Measurements from ENCODE around the gene ZFPM1.

ZFPM1 gene

GRCh38 chr16:88419790-88420189 lies 33.3 kb upstream of the ZFPM1 start:
- peaks cover 6% of the 10 kb centered on the region for H3K4me1 ChIP-seq (ENCODE audit: insufficient read depth, insufficient read length)
- no peaks in the 10 kb centered on the region for H3K36me3 ChIP-seq (ENCODE audit: insufficient read depth, insufficient read length, low read length)
- H3K9me3 ChIP-seq (ENCODE audit: insufficient read depth, low read length) = no peaks in the 10 kb centered on the region
- H3K9ac ChIP-seq (ENCODE audit: insufficient read length, low read depth) = no peak overlapping the region
- DNase-seq (ENCODE audit: low read depth, low spot score) = no peak
- H3K27me3 ChIP-seq (ENCODE audit: insufficient read depth, insufficient read length) = no peaks in the 10 kb centered on the region
- TF ChIP-seq YY1 (IDR thresholded peaks at IDR 0.05; ENCODE audit: insufficient read depth, insufficient read length) (no peak), ZNF274 (IDR thresholded peaks at IDR 0.05; ENCODE audit: low read depth, low read length) (no peak), SUZ12 (IDR thresholded peaks at IDR 0.05; ENCODE audit: extremely low read depth, insufficient read depth, insufficient read length) (no peak)
- H3K4me3 ChIP-seq (ENCODE audit: insufficient read length, low read depth) = no peak overlapping the region

GRCh38 chr16:88420496-88420895 lies 32.6 kb upstream of the ZFPM1 start:
- no peak for DNase-seq (ENCODE audit: low read depth, low spot score)
- Histone ChIP-seq H3K36me3 (ENCODE audit: insufficient read depth, insufficient read length, low read length) (peaks cover 3% of the 10 kb centered on the region), H3K9me3 (ENCODE audit: insufficient read depth, low read length) (no peaks in the 10 kb centered on the region), H3K4me3 (ENCODE audit: insufficient read length, low read depth) (no peak overlapping the region), H3K9ac (ENCODE audit: insufficient read length, low read depth) (peak overlapping the region; percentile 32), H3K27me3 (ENCODE audit: insufficient read depth, insufficient read length) (no peaks in the 10 kb centered on the region), H3K4me1 (ENCODE audit: insufficient read depth, insufficient read length) (peaks cover 4% of the 10 kb centered on the region)
- TF ChIP-seq YY1 (IDR thresholded peaks at IDR 0.05; ENCODE audit: insufficient read depth, insufficient read length) (no peak), ZNF274 (IDR thresholded peaks at IDR 0.05; ENCODE audit: low read depth, low read length) (no peak), SUZ12 (IDR thresholded peaks at IDR 0.05; ENCODE audit: extremely low read depth, insufficient read depth, insufficient read length) (no peak)

GRCh38 chr16:88421301-88421700 lies 31.8 kb upstream of the ZFPM1 start:
- no peak overlapping the region for H3K9ac ChIP-seq (ENCODE audit: insufficient read length, low read depth)
- no peak overlapping the region for H3K4me3 ChIP-seq (ENCODE audit: insufficient read length, low read depth)
- no peak for DNase-seq (ENCODE audit: low read depth, low spot score)
- H3K9me3 ChIP-seq (ENCODE audit: insufficient read depth, low read length) = no peaks in the 10 kb centered on the region
- peaks cover 6% of the 10 kb centered on the region for H3K36me3 ChIP-seq (ENCODE audit: insufficient read depth, insufficient read length, low read length)
- TF ChIP-seq ZNF274 (IDR thresholded peaks at IDR 0.05; ENCODE audit: low read depth, low read length) = no peak
- no peak for TF ChIP-seq SUZ12 (IDR thresholded peaks at IDR 0.05; ENCODE audit: extremely low read depth, insufficient read depth, insufficient read length)
- TF ChIP-seq YY1 (IDR thresholded peaks at IDR 0.05; ENCODE audit: insufficient read depth, insufficient read length) = no peak
- H3K4me1 ChIP-seq (ENCODE audit: insufficient read depth, insufficient read length) = peaks cover 4% of the 10 kb centered on the region
- H3K27me3 ChIP-seq (ENCODE audit: insufficient read depth, insufficient read length) = no peaks in the 10 kb centered on the region

- no peak for DNase-seq (ENCODE audit: low read depth, low spot score)
- H3K27me3 ChIP-seq (ENCODE audit: insufficient read depth, insufficient read length) = no peaks in the 10 kb centered on the region
- H3K4me1 ChIP-seq (ENCODE audit: insufficient read depth, insufficient read length) = peaks cover 4% of the 10 kb centered on the region
- TF ChIP-seq ZNF274 (IDR thresholded peaks at IDR 0.05; ENCODE audit: low read depth, low read length) (no peak), YY1 (IDR thresholded peaks at IDR 0.05; ENCODE audit: insufficient read depth, insufficient read length) (no peak), SUZ12 (IDR thresholded peaks at IDR 0.05; ENCODE audit: extremely low read depth, insufficient read depth, insufficient read length) (no peak)
- H3K9ac ChIP-seq (ENCODE audit: insufficient read length, low read depth) = no peak overlapping the region
- H3K36me3 ChIP-seq (ENCODE audit: insufficient read depth, insufficient read length, low read length) = peaks cover 6% of the 10 kb centered on the region
- H3K9me3 ChIP-seq (ENCODE audit: insufficient read depth, low read length) = no peaks in the 10 kb centered on the region
- no peak overlapping the region for H3K4me3 ChIP-seq (ENCODE audit: insufficient read length, low read depth)
Measured at GRCh38 chr16:88421871-88422433, 31.1 kb upstream of the ZFPM1 start.

- Histone ChIP-seq H3K4me3 (ENCODE audit: insufficient read length, low read depth) (no peak overlapping the region), H3K9me3 (ENCODE audit: insufficient read depth, low read length) (no peaks in the 10 kb centered on the region), H3K9ac (ENCODE audit: insufficient read length, low read depth) (no peak overlapping the region), H3K27me3 (ENCODE audit: insufficient read depth, insufficient read length) (no peaks in the 10 kb centered on the region), H3K36me3 (ENCODE audit: insufficient read depth, insufficient read length, low read length) (peaks cover 6% of the 10 kb centered on the region), H3K4me1 (ENCODE audit: insufficient read depth, insufficient read length) (peaks cover 4% of the 10 kb centered on the region)
- no peak for TF ChIP-seq YY1 (IDR thresholded peaks at IDR 0.05; ENCODE audit: insufficient read depth, insufficient read length)
- no peak for TF ChIP-seq SUZ12 (IDR thresholded peaks at IDR 0.05; ENCODE audit: extremely low read depth, insufficient read depth, insufficient read length)
- no peak for TF ChIP-seq ZNF274 (IDR thresholded peaks at IDR 0.05; ENCODE audit: low read depth, low read length)
- DNase-seq (ENCODE audit: low read depth, low spot score) = no peak
Measured at GRCh38 chr16:88422733-88423447, 30.2 kb upstream of the ZFPM1 start.

GRCh38 chr16:88423448-88423850 lies 29.6 kb upstream of the ZFPM1 start:
- Histone ChIP-seq H3K4me3 (ENCODE audit: insufficient read length, low read depth) (no peak overlapping the region), H3K9me3 (ENCODE audit: insufficient read depth, low read length) (no peaks in the 10 kb centered on the region), H3K4me1 (ENCODE audit: insufficient read depth, insufficient read length) (peaks cover 4% of the 10 kb centered on the region), H3K27me3 (ENCODE audit: insufficient read depth, insufficient read length) (no peaks in the 10 kb centered on the region), H3K36me3 (ENCODE audit: insufficient read depth, insufficient read length, low read length) (peaks cover 6% of the 10 kb centered on the region), H3K9ac (ENCODE audit: insufficient read length, low read depth) (no peak overlapping the region)
- TF ChIP-seq ZNF274 (IDR thresholded peaks at IDR 0.05; ENCODE audit: low read depth, low read length) (no peak), SUZ12 (IDR thresholded peaks at IDR 0.05; ENCODE audit: extremely low read depth, insufficient read depth, insufficient read length) (no peak), YY1 (IDR thresholded peaks at IDR 0.05; ENCODE audit: insufficient read depth, insufficient read length) (no peak)
- DNase-seq (ENCODE audit: low read depth, low spot score) = no peak

- peak overlapping the region; percentile 42 for H3K9ac ChIP-seq (ENCODE audit: insufficient read length, low read depth)
- peaks cover under 1% of the 10 kb centered on the region for H3K27me3 ChIP-seq (ENCODE audit: insufficient read depth, insufficient read length)
- H3K4me3 ChIP-seq (ENCODE audit: insufficient read length, low read depth) = no peak overlapping the region
- no peak for TF ChIP-seq ZNF274 (IDR thresholded peaks at IDR 0.05; ENCODE audit: low read depth, low read length)
- no peak for TF ChIP-seq SUZ12 (IDR thresholded peaks at IDR 0.05; ENCODE audit: extremely low read depth, insufficient read depth, insufficient read length)
- TF ChIP-seq YY1 (IDR thresholded peaks at IDR 0.05; ENCODE audit: insufficient read depth, insufficient read length) = no peak
- peaks cover 6% of the 10 kb centered on the region for H3K36me3 ChIP-seq (ENCODE audit: insufficient read depth, insufficient read length, low read length)
- DNase-seq (ENCODE audit: low read depth, low spot score) = no peak
- peaks cover 6% of the 10 kb centered on the region for H3K4me1 ChIP-seq (ENCODE audit: insufficient read depth, insufficient read length)
- no peaks in the 10 kb centered on the region for H3K9me3 ChIP-seq (ENCODE audit: insufficient read depth, low read length)
Measured at GRCh38 chr16:88424587-88425235, 28.4 kb upstream of the ZFPM1 start.
